HG03025 (cell line): ENCODE data around the gene RHOC.

Experiments
- ATAC-seq: cut with Tn5 transposase; IDR thresholded peaks from one replicate; pipeline ENCODE4 v1.9.1; 2021; ENCODE audit warnings: mild to moderate bottlenecking, moderate library complexity; ENCODE audit not compliant: unreplicated experiment, low FRiP score

Gene RHOC

DNA sequence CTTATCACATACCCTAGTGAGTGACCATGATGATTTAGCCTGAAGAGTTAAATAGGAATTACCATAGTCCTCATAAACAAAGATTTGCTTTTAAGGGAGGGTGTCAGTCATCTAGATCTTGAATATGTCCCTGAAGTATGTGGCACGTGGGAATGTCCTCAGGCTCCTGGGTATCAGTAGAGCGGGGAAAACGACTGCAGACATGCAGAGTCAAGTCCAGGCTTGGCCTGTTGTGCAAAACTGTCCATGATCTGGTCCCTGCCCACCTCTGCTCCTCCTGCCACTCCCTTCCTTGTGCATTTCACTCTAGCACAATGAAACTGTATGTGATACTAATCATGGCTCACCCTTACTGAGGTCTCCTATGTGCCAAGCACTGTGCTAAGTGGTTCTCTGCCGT is 19.6 kb downstream of the RHOC start:
- ATAC-seq = no peak

DNA sequence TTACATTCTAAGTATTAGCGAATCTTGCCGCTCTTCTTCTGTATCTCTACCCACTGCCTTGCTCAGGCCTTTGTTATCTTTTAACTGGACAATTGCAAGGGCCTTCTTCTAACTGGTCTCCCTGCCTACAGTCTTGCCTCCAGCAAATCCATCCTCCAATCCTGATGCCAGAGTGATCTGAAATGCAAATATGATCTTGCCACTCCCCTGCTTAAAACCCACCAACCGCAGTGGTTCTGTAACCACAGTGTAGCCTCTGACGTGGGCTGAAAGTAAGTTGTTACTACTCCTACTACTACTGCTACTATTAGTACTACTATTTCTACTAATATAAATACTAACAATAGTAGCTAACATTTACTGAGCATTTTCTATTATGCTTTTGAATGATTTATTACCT is 20.1 kb downstream of the RHOC start:
- ATAC-seq = no peak

DNA sequence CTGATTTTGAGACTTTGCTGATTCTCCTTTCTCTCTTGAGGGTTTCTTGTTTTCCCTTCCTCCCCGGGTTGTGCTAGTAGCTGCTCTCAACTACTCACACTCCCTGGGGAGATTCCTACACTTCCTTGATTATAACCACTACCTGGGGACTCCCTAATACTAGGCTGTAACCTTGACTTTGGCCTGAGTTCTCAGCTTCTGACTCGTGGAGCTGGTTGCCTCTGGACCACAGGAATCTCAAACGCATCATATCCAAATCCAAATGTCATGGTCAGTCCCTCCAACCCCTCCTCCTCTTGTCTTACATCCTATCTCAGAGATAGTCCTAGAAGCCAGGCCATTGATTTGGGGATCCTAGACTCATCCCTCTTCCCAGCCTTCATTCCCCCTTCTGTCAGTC is 20.5 kb downstream of the RHOC start:
- no peak for ATAC-seq

DNA sequence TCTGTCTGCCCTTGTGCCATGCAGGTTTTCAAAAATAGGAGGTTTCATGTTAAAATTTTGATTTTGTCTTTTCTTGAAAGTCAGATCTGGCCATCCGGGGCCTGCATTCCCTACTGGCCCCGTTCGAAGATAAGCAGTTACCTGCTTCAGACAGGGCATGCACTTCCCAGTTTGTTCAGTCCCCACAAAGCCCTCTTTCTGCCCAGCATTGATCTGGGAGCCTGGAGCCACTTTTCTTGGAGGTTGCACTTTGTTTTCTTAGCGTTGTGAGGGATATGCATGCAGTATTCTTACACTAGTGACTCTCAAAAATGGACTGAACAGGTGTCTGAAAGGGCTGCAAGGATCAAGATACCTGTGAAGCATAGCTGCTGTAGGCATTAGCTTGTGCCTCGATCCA is 21.0 kb downstream of the RHOC start:
- no peak for ATAC-seq

DNA sequence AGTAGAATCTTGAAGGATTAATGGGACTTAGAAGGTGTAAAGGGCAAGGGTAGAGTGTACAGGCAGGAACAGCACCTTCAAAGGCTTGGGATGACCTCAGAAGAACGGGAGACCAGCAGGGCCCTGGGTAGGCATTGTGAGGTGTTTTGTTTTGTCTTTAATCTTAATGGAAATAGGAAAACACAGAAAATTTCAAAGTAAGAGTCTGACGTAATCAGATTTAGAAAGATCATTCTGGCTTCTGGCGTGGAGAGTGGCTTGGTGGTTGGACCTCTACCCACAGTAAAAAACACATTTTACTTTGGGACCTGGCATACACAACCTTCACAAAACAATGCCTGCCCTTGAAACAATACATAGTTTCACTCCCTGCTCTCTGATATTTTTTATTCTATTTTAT is 28.3 kb downstream of the RHOC start:
- no peak for ATAC-seq

DNA sequence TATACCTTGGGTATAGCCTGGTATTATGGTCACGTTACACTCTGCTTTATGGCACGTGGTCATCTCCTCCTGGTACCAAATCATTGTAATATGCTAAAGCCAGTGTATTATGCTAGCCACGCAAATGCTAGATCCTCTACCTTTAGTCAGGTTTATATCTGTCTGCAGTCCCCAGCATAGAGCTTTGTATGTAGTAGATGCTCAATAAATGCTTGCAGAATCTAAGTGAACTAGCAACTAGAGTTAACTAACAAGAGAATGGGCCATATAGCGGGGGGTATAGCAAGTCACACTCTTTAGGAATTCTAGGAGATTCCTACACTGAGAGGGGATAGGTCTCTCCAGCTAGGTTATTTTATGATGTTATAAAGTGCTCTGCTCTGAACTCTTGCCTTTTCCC is 29.4 kb downstream of the RHOC start:
- ATAC-seq = no peak

DNA sequence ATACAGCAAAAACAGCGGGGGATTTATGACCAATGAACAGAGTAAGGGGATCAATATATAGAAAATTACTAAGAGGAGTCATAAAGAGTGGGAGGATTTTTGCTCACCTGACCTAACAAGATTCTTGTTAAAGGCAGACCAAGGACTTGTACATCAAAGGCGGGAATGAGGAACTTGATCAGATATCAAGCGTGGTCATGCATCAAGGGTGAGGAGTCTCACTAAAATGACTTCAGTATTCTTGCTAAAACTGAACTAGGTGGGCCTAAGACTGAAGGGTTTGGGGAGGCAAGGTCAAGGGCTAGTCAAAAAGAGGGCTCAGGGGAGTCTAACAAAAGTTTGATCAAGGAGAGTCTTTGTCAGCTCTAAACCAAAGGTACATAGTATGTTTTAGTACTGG is 30.4 kb downstream of the RHOC start:
- no peak for ATAC-seq

DNA sequence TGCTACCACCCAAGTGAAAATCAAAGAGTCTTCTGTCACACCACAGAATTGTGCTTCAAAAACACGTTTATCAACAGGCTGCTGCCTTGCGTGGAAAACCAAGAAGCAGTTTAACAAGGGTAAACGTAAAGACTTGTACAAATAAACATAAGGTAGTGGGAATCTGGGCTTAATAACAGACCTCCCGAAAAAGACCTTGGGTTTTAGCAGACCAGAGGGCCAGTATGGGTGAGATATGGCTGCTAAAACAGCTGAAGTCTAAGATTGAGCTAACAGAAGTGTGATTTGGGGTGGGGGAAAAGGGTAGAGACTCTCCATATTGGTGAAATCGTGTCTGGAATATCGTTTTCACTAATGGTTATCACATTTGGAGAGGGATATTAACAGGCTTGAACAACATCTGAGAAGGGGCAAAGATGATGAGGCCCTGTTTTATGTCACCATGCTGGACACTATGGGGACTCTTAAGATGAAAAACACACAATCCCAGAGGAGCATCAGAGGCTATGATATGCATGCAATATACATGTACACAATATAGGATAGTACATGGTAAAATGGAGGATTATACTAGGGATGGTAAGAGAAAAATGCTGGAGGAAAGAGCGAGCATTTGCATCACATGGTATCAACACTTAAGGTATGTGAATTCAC is 31.1 kb downstream of the RHOC start:
- ATAC-seq = no peak

DNA sequence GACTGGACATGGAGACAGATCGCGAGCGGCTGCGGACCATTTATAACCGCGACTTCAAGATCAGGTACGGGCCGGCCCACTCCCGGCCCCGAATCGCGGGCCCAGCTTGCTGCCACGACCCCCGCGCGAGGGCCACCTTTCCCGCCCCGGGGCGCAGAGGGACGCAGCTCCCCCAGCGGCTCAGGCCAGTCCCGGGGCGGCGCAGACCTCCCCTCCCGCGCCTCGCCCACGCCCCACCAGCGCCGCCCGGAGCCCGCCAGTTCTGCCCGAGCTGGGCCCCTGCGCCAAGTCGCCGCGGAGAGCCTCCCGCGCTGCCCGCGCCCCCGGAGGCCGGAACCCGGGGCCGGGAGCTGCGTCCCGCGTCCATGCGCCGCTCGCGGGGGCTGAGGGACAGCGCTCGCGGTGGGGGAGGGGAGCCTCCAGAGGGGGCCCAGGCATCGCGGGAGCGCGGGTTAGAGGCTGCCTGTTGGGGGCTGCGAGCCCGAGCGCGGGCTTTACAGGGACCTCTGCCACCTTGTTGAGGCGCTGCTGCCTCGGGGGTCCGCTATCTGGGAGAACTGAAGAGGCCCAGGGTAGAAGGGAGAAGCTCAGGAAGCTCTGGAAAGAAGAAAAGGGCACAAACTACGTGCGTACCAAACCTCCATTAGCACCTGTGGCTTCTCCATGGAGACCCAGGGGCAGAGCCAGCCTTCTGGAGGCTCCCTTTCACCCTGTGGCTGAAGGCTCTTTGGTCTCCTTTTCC is 31.8 kb downstream of the RHOC start:
- peak; percentile 34 for ATAC-seq

DNA sequence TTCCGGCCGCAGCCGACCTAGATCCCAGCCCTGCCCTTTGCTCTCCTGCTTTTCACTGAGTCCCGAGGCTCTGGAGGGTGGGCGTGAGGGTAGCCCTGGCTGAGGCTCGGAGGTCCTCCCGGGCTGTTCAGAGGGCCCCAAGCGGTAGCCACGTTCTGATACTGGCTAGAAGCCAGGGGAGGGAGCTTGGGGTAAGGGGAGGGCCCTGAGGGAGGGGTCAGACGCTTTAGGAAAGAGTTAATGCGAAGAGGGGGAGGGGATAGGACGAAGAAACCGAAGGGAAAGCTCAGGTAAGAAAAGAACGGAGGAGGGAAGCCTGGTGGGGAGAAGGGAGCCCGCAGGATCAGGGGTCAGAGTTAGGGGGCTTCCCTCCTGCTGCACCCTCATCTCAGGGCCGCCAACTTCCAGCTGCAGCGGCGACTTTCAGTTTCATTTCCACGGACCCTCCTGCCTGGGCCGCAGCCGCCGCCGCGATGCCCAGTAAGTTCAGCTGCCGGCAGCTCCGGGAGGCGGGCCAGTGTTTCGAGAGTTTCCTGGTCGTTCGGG is 32.4 kb downstream of the RHOC start, which contains the start of gene MOV10:
Gene MOV10 (plus strand): TSS at position 220 of the 546 bp plus-strand sequence. CDS start 254 bp downstream, at position 474.
- peak; percentile 63 for ATAC-seq

DNA sequence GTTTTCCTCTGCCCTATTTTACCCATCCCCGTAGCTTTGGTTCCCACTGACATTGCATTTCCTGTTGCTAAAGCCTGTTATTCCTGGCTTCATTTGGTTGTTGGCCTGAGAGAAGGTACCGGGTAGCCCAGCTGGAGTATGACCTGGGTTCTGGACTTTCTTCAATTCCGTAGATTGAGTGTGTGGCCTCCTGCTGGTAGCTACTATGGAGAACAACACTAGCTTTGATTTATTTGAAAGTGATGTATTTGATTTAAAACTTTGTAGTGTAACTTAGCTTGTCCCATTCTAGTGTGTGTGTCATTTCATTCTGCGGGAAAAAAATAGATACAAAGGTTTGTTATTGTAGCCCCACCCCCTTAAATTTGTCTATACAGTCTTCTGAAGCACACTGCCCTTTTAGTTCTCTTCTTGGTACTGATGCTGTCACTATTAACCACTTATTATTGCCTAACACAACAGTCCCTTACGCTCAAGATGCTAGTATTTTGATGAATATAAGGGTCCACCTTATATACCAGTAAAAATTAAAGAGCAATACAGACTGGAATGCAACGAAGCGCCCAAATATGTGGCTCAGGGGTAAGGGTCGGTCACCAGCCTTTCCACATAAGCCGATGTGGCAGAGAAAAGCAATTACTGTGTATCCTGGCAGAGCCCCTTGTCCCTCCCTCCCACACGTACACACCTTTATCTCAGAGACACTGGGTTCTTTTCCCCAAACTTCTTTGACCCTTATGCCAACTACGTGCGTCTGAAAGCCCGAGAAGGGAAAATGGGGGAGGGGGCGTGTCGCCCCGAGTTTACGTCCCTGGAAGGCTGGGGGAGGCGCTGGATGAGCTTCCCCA is 33.1 kb downstream of the RHOC start:
- no peak for ATAC-seq

DNA sequence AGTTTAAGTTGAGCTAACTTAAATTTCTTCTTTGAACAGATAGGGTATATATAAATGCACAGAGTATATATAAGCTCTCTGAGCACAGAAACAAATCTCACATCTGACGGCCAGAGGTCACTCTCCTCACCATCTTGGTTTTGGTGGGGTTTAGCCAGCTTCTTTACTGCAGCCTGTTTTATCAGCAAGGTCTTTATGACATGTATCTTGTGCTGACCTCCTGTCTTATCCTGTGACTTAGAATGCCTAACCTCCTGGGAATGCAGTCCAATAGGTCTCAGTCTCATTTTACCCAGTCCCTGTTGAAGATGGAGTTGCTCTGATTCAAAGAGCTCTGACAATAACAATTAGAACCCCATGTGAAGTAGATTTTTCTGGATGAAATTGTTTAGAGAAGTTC is 34.1 kb downstream of the RHOC start:
- ATAC-seq = no peak

DNA sequence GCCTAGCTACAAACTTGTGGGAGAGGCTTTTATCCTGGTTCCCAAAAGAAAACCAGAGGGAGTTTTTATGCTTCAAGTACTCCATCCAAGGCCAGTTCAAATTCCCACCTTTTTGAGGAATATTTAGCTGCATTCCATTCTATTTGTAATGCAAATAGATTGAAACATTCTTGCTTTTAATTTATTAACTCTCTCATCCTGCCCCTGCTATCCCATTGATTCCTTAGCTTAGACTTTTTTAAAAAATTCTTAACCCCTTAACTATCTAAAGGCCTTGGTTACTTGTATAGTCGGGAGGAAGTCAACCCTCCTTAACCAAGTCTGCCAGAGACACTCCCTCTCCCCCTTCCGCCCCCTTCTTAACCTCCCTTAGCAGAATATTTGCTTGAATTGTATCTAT is 34.9 kb downstream of the RHOC start:
- ATAC-seq = no peak

DNA sequence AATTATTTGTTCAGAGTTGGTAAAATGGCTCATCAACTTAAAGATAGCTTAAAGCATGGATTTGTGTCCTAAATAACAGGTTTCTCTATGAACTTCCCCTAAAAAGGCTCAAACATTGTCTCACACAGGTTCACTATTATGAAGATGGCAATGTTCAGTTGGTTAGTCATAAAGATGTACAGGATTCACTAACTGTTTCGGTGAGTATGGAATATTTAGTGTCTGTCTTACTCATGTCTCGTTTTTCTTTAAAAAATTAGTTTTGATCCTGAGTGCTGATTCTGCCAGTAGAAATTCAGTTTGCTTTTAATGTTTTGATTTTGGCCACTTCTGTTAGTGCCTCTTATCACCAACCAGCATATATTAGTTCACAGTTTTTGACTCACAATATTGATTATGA is 40.0 kb downstream of the RHOC start:
- no peak for ATAC-seq

DNA sequence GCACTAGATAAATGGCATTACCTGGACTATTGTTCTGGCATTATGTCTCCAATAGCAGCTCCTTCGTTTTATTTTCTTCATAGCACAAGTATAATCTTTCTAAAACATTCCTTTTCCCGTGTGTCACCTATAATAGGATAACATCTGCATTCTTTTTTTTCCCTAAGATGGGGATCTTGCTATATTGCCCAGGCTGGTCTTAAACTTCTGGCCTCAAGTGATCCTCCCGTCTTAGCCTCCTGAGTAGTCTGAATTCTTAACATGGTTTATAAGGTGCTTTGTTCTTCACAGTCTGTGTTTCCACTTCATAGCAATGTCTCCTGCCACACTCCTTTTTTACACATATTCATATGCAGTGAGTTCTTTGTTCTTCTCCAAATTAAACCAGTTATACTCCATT is 41.1 kb downstream of the RHOC start:
- no peak for ATAC-seq

DNA sequence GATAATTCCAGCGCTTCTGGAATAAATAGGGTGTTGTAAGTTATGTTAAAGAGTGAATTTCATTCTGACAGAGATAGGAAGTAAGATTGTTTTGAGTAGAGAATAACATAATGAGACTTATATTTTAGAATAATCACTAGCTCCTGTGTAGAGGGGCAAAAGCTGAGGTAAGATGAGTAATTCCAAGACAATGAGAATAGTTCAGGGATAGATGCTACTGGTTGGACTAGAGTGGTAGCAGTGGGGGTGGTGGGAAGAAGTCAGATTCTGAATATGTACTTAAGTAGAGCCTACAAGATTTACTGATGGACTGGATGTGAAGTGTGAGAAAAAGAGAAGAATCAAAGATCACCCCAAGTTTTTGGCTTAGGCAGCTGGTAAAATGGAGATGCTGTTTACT is 55.7 kb downstream of the RHOC start:
- ATAC-seq = no peak
